Right renal pelvis (tissue), 4 donors: ENCODE measurements around the gene SH3D19. TPM values are rescaled to one million over a fixed set of nuclear protein-coding genes. Genes with fewer than 3 reads are reported as not detected.
"Not testable (repeated sequence)": the region's sequence is repeated elsewhere in the genome, so short reads cannot be mapped to it uniquely, and the experiment has no call there.

Source experiments
- DNase-seq, 4 donors: peaks; one replicate each; pipeline ENCODE4 v3.0.0-alpha.2; 2013; ENCODE audit warnings: low read depth in 4 of 4, low spot score in 3 of 4, missing footprints in 1 of 4
- polyA plus RNA-seq, 4 donors: library from polyadenylated mRNA; unstranded; fragments of 120-200 nt; gene quantifications; one replicate each; pipeline ENCODE4 v1.2.1, GENCODE V29; 2013; ENCODE audit not compliant: insufficient read length in 4 of 4

Gene SH3D19
- polyA plus RNA-seq, 4 donors, result 27.5 to 32.9 (median 29.4) TPM

DNA sequence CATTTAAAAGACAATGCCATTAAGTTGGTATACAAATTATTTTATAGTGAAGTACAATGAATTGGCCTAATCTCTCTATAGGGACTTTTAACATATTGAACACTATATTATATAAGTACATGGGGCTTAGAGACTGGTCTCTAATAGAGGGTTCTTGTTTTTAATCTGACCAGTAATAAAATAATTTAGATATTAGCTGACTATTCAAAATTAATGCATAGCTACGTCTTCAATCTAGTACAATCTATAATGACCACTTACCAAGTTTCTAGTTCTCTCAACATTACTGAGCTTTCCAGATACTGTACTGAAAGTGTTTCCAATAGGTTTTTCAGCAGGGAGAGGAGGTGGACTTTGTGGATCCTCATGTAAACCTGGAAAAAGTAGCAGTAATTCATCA lies 166.4 kb downstream of the SH3D19 start:
- DNase-seq, result no peak

DNA sequence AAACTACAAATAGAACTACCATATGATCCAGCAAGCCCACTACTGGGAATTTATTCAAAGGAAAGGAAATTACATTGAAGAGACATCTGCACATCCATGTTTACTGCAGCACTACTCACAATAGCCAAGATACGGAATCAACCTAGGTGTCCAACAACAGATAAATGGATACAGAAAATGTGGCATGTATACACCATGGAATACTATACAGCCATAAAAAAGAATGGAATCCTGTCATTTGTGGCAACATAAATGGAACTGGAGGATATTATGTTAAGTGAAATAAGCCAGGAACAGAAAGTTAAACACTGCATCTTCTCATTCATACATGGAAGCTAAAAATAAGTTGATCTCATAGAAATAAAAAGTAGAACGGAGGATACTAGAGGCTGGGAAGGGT lies 167.9 kb downstream of the SH3D19 start:
- DNase-seq, result no peak

DNA sequence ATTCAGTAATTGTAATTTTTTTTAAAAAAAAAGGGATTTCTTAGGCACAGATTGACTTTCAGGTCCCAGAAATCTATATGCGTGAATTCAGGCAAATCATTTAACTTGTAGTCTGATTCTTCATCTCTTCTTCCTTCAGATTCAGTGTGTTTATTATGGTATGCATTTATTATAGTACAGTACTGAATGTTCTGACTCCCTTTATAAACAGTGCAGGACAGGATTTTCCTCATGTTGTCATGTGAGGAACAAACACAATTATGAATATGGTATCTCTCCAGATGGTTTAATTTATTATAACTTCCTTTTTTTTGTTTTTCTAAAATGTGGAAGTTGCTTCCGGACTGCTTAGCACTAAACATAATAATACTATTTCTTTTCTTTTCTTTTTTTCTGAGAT lies 171.8 kb downstream of the SH3D19 start:
- no peak for DNase-seq

DNA sequence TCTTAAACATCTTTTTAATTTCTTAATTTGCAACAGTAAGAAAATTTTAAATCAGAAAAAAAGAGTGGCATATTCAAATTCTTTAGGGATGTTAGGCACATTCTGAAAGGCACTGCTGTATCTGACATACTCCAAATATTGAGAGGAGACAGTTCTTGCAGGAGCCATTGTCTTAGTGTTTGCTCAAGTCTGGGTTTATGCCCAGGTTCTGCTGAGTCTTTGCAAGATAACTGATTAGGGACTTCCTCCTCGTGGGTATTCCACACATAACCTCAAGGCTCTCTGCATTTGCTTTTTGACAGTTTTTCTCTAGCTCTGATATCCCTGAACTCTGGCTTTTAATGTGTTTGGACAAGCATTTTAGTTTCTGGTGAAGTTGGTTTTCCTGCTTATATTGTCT lies 173.4 kb downstream of the SH3D19 start:
- no peak for DNase-seq

DNA sequence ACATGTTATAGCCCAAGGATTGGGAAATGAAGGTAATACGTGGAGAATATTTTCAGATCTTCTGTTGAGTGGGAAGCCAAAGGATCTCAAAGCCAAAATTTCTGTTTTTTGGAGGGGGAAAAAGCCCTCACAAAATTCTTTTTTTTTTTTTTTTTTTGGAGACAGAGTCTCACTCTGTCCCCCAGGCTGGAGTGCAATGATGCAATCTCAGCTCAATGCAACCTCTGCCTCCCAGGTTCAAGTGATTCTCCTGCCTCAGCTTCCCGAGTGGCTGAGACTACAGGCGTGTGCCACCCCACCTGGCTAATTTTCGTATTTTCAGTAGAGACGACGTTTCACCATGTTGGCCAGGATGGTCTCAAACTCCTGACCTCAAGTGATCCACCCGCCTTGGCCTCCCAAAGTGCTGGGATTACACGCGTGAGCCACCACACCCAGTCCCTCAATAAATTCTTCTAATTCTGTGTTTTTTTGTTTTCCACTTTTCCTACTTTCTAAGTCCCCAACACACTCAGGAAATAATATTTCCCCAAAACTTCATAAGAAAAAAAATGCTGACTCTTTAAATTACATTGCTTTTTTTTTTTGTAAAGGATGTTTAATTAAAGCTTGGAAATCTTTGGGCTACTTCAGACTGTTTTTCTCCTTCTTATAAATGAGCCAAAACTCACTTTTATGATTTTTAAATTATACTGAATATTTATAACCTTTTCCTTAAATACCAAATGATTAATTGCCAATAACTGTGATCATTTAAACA lies 174.4 kb downstream of the SH3D19 start:
- DNase-seq, result no peak

DNA sequence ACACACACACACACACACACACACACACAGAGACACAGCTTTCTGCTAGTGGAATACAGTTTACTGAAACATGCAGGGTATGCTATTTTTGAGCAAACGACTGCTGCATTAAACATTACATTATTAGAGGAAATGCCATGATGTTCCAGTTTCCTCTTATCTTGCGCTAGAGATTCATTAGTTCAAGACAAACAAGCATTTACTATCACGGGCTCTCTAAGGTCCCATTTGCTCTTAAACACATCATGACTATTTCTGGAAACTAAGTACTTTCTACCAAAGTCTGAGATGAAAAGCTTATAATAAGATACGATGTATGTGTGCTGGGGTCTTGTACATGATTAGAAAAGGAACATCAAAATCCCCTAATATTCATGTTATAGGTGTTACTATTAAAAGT lies 177.1 kb downstream of the SH3D19 start:
- DNase-seq, result no peak

DNA sequence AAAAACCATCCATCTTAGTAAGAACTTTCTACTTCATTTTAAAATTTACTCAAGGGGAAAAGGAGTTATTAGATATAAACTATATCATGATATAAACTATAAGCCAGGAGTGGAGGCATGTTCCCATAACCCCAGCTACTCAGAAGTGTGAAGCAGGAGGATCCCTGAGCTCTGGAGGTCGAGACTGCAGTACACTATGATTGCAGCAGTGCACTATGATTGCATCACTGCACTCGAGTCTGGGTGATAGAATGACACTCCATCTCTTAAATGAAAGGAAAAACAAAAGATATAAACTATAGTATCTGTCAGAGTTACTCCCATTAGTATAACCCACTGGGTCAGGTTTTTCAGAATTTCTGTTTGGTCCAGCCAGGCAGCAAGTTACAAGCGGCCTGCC lies 178.4 kb downstream of the SH3D19 start:
- DNase-seq, result no peak

DNA sequence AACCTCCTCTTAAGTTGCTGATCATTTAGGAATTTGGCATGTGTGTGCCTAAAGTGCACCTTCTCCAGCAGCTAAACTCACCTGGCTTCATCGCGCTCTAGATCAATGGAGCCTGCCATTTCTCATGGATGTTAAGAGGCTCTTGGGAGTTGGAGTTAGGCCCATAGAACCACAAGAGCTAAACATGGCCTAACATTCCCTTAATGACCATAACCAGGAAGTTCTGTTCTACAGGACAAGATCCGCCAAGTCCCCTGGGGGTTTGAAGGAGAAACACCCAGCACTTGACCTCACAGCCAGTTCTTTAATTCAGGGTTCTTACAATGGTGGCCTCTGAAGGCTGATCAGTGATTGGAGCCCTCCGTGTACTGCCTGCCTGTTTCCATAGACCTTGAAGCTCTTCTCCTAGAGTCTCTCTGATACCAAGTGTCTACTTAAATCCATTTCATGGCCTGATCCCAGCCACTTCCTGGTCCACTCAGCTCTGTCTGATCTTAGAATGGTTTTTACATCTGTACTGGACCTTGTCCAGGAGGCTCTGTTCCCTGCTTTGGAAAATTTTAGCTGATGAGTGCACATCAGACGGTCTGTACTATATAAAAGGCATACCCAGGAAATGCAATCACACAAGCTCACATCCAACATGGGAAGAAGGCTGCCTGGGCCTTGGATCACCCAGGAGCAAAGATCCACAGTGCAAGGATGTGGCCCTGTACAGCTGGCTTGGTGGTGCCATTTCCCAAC lies 180.9 kb downstream of the SH3D19 start:
- no peak for DNase-seq

DNA sequence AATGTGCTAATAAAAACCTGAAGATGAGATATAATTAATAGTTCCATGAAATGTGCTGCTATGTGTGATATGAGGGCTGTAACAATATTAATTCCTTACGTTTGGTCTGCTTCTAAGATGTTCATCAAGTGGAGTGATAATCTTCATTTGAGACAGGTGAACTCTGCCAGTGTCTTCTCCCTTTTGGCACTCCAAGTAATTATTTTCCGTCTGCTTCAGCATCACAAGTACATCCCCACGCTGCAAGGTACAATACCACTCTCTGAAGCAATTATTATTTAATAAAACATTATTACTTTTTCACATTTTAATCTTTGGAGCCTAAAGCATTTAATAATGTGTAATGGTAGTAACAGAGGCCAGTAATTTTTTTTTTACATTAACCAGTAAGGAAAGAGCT lies 181.6 kb downstream of the SH3D19 start:
- DNase-seq, result no peak

DNA sequence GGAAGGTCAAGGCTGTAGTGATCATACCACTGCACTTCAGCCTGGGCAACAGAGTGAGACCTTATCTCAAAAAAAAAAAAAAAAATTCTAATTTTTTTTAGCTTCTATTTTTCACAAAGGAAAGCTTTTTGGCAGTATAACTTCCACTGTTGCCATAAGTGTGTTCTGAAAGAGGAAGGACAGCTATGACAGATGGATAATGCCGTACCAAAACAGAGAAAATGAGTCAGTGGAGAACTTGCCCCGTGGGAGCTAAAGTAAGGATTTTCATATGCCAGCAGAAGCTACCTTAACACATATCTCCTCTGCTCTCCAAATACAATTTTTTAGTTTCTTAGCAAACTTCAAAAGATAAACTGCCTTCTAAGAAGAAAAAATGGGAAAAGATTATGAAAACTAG lies 182.2 kb downstream of the SH3D19 start:
- DNase-seq, result no peak

DNA sequence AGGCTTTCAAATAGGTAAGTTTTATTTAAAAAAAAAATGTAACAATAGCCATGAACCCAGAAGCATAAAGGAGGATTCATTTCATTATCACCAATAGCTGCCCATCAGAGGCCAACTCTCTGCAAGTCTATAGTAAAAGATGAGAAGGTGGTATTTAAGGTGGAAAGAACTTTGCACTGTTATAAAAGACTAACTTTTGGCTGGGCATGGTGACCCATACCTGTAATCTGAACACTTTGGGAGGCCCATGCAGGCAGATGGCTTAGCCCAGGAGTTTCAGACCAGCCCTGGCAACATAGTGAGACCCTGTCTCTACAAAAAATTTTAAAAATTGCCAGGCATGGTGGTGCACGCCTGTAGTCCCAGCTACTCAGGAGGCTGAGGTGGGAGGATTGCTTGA lies 182.6 kb downstream of the SH3D19 start:
- no peak for DNase-seq

DNA sequence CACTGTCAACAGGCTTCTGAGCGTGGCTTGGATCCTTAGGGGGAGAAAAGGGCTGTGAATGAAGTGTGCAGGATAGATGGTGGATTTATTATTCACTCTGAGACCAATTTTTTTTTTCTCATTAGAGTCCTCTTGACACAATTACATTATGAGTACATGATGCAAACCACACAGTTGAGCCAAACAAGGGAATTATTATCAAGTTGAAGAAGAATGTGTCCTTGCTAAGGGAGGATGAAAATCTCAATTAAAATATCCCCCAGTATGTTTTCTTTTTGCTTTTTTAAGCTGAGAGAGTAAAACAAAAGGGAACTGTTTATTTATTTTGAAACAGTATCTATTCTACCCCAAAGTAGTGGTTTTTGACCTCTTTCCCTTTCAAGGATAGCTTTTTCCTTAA lies 185.6 kb downstream of the SH3D19 start:
- DNase-seq, result no peak

DNA sequence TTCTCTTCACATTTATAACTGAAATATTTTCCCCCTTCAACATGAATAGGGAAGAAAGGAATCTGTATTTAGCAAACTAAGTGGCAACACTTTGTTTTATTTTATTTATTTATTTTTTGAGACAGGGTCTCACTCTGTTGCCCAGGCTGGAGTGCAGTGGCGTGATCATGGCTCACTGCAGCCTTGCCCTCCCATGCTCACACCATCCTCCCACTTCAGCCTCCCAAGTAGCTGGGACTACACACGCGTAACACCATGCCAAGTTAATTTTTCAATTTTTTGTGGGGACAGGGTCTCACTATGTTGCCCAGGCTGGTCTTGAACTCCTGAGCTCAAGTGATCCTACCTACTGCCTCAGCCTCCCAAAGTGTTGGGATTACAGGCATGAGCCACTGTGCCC lies 189.4 kb downstream of the SH3D19 start:
- not testable (repeated sequence) for DNase-seq

DNA sequence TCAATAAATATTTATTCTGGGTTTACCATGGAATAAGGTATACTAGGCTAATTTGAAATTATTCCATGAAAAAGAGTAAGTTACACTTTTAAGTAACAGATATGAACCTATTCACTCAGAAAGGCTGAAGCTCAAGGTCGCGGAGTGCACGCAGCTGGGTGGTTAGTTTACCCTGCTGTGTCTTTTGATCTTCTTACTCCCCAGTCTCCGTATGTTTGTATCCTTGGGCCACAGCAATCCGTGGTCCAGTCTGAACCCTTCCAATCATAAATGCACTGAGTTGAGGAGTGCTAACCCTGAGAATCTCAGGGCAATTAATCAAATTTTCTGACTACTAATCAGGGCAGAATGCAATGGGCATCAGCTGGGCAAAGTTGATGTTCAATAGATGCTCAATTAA lies 192.1 kb downstream of the SH3D19 start:
- DNase-seq, result no peak

DNA sequence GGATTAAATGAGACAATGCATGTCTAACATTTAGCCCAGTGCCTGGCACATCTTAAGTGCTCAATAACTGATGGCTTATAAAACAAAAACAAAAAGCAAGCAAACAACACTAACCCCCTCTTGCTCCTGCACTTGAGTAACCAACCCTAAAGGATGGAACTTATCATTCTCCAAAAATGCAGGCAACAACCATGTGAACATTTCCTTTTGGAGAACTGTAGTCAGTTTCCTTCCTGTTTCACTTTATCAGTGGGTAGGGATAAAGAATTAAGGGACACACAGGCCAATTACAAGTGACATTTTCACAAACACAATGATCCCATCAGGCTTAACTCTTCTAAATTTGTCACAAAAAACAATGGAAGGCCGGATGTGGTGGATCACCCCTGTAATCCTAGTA lies 195.6 kb downstream of the SH3D19 start:
- no peak for DNase-seq

DNA sequence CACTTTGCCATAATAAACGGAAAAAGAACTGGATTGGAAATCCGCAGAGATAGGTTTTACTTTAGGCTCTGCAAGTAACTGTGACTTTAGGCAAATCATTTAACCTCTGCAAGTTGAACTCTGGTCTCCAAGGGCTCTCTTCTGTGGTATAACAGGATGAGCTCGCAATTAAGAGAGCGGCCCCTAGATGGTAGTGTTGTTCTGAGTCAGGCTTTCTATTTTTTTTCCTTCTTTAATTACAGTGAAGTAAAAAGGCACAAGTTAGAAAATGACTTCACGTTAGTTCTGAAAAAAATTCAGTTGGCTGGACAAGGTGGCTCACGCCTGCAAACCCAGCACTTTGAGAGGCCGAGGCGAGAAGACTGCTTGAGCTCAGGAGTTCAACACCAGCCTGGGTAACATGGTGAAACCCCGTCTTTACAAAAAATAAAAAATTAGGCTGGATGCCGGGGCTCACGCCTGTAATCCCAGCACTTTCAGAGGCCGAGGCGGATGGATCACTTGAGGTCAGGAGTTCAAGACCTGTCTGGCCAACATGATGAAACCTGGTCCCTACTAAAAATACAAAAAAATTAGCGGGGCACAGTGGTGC lies 207.9 kb downstream of the SH3D19 start:
- DNase-seq, result peak; percentile 35 to 72 (median 56)

DNA sequence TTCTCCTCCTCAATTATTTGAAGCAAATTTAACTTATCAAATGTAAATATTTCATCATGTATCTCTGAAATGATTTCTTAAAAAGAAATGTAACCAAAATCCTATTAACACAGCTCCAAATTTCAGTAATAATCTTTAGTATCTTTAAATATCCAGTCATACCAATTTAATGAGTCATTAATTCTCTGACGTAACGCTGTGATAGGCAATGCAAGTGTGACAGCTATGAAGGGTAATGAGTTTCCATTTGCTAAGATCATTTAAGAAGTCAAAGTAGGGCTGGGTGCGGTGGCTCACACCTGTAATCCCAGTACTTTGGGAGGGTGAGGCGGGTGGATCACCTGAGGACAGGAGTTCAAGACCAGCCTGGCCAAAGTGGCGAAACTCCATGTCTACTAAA lies 210.4 kb downstream of the SH3D19 start:
- DNase-seq, result no peak

DNA sequence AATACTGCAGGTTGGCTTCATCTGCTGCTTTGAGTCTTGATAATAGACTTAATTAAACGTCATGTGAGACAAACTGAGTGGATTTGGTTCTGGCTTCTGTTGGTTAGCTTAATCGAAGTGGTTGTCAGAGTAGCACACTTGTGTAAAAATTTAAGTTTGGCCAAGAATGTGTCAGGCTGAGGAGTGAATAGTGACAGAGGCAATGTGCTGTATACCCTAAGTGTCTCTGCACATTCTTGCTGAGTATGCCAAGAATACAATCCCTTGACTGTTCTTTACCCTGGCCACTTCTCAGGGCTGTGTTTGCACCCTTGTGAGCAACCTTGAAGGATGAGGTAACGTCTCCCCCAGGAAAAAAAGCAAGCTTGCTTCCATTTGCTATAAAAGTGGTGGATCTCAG lies 211.1 kb downstream of the SH3D19 start:
- DNase-seq, result no peak

DNA sequence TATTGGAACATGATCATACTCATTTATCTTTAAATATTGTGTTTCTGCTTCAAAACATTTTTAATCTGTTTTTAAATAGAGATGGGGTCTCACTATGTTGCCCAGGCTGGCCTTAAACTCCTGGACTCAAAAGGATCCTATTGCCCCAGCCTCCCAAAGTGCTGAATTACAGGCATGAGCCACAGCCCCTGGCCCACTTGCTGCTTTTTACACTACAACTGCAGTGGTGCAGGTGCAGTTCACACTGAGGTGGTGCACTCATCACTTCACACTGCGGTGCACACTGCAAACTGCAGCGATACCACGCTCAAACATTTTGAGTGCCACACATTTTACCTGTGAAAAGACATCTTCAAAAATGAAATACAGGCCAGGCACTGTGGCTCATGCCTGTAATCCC lies 215.2 kb downstream of the SH3D19 start:
- DNase-seq, result no peak

DNA sequence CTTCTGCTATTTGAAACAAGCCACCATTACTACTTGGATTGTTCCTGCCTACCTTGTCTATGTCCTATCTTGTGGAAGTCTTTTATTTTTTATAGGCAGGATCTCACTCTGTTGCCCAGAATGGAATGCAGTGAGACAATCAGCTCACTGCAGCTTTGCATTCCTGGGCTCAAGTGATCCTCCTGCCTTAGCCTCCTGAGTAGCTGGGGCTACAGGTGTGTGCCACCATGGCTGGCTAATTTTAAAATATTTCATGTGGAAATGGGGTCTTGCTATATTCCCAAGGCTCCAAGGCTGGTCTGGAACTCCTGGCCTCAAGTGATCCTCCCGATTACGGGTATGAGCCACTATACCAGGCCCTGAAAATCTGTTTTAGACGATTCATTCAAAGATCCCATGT lies 218.3 kb downstream of the SH3D19 start:
- DNase-seq, result no peak

DNA sequence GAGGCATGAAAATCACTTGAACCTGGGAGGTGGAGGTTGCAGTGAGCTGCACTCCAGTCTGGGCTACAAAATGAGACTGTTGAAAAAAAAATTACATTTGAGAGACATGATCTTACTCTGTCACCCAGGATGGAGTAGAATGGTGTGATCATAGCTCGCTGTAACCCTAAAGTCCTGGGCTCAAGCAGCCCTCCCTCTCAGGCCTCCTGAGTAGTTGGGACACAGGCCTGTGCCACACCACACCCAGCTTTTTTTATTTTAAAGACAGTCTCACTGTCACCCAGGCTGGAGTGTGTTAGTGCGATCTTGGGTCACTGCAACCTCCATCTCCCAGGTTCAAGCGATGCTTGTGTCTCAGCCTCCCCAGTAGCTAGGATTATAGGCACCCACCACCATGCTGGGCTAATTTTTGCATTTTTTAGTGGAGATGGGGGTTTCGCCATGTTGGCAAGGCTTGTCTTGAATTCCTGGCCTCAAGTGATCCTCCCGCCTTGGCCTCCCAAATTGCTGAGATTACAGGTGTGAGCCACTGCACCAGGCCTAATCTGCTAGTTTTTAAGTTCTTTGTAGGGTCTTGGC lies 219.9 kb downstream of the SH3D19 start:
- no peak for DNase-seq

DNA sequence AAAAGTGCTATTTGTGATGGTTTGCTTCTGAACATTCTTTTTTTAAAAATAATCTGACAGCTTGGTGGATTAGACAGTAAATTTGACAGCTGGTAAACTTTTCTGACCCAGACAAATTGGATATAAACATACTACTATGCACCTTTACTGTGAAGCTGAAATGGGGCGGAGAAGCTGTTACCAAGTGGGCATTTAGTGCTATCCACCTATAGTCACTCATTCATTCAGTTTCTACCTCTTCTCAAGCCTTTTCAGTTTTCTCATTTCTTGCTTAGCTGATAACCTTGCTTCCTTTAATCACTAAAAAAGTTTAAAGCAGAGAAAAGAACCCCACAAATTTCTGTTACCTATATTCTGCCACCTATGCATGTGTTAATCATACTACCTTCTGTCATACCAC lies 220.8 kb downstream of the SH3D19 start:
- DNase-seq, result no peak
